CD4-positive, alpha-beta T cell treated with Interleukin-2 at 100 ng/mL for 4 hours (primary cell): ENCODE measurements around the gene STIM2.
"Not testable (repeated sequence)": the region's sequence is repeated elsewhere in the genome, so short reads cannot be mapped to it uniquely, and the experiment has no call there.

Experiments
- DNase-seq: peaks from one replicate; pipeline ENCODE4 v3.0.0-alpha.2; 2020; ENCODE audit warnings: low spot score

The STIM2 gene

GRCh38 chr4:26860157-26860921 lies at the start of gene STIM2:
Gene STIM2 (plus strand): TSS chr4:26860841.
- DNase-seq: peak; percentile 99

GRCh38 chr4:26811571-26811970 lies 49.1 kb upstream of the STIM2 start:
- DNase-seq: not testable (repeated sequence)

- peak; percentile 17 for DNase-seq
Measured at GRCh38 chr4:26812049-26812714, 48.5 kb upstream of the STIM2 start.

- DNase-seq: no peak
Measured at GRCh38 chr4:26813698-26814097, 46.9 kb upstream of the STIM2 start.

GRCh38 chr4:26815199-26815598 lies 45.4 kb upstream of the STIM2 start:
- DNase-seq: no peak

- no peak for DNase-seq
Measured at GRCh38 chr4:26815706-26816105, 44.9 kb upstream of the STIM2 start.

- DNase-seq: no peak
Measured at GRCh38 chr4:26819026-26819425, 41.6 kb upstream of the STIM2 start.

GRCh38 chr4:26819478-26820095 lies 41.1 kb upstream of the STIM2 start:
- DNase-seq: no peak

GRCh38 chr4:26820346-26820745 lies 40.3 kb upstream of the STIM2 start:
- DNase-seq: no peak

GRCh38 chr4:26821031-26821430 lies 39.6 kb upstream of the STIM2 start:
- no peak for DNase-seq

- DNase-seq: no peak
Measured at GRCh38 chr4:26821677-26822503, 38.8 kb upstream of the STIM2 start.

GRCh38 chr4:26822546-26822945 lies 38.1 kb upstream of the STIM2 start:
- DNase-seq: peak; percentile 32

GRCh38 chr4:26822974-26823373 lies 37.7 kb upstream of the STIM2 start:
- not testable (repeated sequence) for DNase-seq

- DNase-seq: no peak
Measured at GRCh38 chr4:26823583-26823982, 37.1 kb upstream of the STIM2 start.

GRCh38 chr4:26824667-26825066 lies 36.0 kb upstream of the STIM2 start:
- no peak for DNase-seq

- no peak for DNase-seq
Measured at GRCh38 chr4:26826721-26827120, 33.9 kb upstream of the STIM2 start.

- not testable (repeated sequence) for DNase-seq
Measured at GRCh38 chr4:26827336-26827735, 33.3 kb upstream of the STIM2 start.

- no peak for DNase-seq
Measured at GRCh38 chr4:26827798-26828197, 32.8 kb upstream of the STIM2 start.

GRCh38 chr4:26829018-26829417 lies 31.6 kb upstream of the STIM2 start:
- DNase-seq: no peak

GRCh38 chr4:26830033-26830432 lies 30.6 kb upstream of the STIM2 start:
- no peak for DNase-seq

GRCh38 chr4:26830701-26831100 lies 29.9 kb upstream of the STIM2 start:
- no peak for DNase-seq

GRCh38 chr4:26836539-26836938 lies 24.1 kb upstream of the STIM2 start:
- DNase-seq: no peak
